Activated CD4-positive, CD25-positive, alpha-beta regulatory T cell treated with anti-CD3 and anti-CD28 coated beads, Interleukin-2, amount 50 U/mL, for 24 hours (primary cell): Measurements from ENCODE around the gene IGFLR1.
"Not testable (repeated sequence)": the region's sequence is repeated elsewhere in the genome, so short reads cannot be mapped to it uniquely, and the experiment has no call there.

Source experiments
- ATAC-seq, 2 donors: fragments of 150-1000 bp; cut with Tn5 transposase; one replicate each; pipeline ENCODE4 v1.10.0; 2021; ENCODE audit warnings: mild to moderate bottlenecking in 1 of 2, moderate library complexity in 1 of 2

Gene IGFLR1

DNA sequence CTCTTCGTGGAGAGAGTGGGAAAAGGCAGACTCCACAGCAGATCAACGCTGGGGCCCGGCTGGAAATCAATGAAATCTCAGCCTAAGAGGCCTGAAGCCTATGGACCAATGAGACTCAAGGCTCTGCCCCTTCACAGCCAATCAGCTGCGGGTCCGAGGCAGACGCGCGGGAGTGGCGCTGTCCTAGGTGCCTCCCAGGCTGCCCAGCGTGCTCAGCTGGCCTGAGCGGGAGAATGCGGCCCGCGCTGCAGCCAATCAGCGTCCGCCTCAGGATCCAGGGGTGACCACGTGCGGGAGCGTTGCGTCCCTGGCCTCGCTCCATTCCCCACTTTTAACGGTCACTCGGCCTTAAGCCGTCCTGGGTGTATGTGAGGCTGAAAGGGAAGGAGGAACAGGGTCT is 38.0 kb downstream of the IGFLR1 start, which contains the start of gene ZBTB32:
Gene ZBTB32 (plus strand): TSS at position 341 of the 400 bp plus-strand sequence. CDS start 10,069 bp downstream, outside the sequence.
- ATAC-seq, result no peak

DNA sequence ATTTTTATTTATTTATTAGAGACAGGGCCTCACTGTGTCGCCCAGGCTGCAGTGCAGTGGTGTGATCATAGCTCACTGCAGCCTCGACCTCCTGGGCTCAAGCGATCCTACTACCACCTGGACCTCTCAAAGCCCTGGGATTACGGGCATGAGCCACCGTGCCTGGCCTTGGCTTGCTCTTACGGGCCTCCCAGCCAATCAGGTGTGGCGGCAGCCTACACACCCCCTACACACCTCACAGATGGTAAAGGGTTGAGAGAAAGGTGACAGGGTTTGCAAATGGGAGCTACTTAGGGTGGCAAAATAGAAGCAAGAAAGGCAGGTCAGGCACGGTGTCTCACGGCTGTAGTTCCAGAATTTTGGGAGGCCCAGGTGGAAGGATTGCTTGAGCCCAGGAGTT is 38.9 kb downstream of the IGFLR1 start:
- no peak for ATAC-seq

DNA sequence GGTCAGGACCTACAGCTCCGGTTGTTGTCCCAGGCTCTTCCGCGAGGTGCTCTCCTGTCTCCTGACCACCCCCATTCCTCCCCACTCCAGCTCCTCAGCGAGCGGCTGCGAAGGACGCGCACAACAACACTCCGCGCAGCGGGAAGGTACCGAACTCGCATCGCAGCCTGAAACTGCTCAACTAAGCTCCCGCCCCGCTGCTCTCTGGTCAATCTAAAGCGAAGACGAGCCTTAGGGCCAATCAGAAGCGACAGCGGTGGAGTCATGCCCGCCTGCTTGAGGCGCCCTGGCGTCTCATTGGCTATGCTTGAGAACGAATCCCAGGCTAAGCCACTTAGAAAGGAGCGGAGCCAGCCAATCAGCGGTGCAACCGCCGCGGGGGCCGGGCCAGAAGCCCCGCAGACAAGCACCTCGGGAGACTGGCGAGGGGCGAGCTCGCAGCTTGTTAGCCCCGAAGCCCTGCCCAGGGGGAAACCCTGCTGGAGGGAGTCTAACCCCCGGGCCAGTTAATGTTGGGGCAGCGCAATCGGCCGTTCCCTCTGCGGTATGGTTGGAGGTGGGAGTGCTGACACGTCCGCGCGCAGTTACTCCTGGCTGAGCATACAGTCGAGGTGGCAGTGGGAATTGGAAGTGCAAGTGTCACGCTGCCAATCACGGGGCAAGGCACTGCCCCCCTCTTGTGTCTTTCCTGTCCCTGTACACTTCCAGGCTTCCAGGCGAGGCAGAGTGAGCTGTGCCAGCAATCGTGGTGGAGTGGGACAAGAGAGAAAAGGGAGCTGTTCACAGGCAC is 39.8 kb downstream of the IGFLR1 start:
- ATAC-seq, result peak; percentile 100

DNA sequence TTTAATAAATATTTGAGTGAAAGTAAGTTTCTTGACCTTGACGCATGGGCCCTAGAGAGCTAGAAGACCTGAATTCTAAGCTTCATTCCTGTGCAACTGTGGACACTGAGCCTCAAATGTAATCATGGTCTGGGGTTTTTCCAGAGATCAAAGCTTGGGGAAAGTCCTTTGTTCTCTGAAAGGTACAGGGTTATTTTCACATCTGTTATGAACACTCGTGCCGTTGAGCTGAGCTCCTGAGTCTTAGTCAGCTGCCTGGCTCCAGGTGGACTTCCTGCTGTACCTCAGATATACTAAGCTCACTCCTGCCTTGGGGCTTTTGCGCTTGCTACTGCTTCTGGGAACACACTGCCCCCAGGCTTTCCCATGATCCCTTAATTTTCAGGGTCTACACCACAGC is 45.4 kb downstream of the IGFLR1 start:
- ATAC-seq, result peak; percentile 31 to 33

DNA sequence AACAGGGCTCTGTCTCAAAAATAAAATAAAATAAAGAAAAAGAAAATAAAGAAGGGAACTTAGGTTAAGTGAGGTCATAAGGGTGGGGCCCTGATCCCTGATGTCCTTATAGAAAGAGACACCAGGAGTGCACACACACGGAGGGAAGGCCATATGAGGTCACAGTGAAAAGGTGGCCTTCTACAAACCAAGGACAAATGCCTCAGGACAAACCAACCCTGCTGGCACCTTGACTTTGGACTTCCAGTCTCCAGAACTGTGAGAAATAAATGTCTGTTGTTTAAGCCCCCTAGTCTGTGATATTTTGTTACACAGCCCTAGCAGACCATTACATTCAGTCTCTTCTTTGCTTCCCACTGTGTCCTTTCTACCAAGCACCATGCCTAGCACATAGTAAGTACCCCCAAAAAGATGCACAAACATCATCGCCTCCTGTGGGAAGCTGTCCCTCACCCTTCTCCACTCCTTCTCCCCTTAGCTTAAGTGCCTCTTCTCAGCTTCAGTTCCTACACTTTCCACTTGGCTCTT is 46.3 kb downstream of the IGFLR1 start:
- ATAC-seq, result no peak

DNA sequence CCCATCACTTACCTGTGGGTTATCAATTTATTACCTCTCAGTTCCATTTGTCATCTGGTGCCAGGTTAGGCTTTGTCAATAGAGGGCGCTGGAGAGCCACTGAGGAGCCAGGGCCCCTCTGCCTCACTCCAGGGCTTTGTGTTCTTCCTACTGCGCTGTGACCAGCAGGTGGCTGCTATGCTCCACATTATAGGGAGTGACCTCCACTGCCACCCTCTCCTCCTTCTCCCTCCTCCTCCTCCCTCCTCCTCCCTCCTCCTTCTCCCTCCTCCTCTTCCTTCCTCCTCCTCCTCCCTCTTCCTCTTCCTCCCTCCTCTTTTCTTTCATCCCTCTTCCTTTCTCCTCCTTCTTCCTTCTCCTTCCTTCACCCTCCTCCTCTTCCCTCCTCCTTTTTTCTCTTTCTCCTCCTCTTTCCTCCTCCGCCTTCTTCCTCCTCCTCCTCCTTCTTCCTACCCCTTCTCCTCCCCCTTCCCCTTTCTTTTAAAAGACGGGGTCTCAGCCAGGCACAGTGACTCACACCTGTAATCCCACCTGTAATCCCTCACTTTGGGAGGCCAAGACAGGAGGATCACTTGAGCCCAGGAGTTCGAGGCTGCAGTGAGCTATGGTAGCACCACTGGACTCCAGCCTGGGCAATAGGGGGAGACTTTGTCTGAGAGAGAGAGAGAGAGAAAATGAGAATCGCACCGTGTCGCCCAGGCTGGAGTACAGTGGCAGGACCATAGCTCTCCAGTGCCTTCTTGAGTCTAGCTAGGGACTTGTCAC is 48.2 kb downstream of the IGFLR1 start:
- ATAC-seq, result peak; percentile 99 to 100

DNA sequence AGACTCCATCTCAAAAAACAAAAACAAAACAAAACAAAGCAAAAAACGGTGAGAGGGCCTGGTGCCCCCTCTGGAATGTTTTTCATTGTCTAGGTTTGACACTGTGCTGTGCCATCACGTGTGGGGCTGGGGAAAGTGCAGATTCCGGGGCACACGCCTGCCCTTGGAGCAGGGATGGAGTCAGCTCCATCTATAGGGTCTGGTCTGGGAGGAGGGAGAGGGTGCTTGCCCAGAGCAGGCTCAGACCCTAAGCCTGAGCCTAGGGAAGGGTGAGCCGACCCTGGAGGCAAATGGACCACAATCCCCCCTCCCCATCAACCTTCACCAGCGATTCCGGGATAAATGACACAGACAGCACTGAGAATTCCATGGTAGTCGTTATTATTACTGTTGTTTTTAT is 48.8 kb downstream of the IGFLR1 start:
- ATAC-seq, result peak in 1 of 2 donors; percentile 7

DNA sequence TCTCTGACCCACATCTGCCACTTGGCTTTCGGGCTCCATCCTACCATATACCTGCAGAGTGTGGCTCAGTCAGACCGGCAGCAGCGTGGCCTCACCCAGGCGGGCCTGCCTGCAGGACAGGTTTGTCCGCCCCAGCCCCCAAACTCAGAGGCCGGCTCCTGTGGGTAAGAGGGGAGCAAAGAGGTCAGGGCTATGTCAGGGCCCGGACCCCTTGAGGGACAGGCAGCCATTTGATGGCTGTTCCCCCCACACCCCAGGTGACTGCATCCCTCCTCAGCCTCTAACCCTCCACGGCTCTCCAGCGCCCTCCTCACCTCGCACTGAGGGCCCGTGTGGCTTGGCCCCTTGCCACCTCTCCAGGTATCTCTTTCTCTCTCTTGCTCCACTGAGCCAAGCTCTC is 50.2 kb downstream of the IGFLR1 start:
- ATAC-seq, result no peak

DNA sequence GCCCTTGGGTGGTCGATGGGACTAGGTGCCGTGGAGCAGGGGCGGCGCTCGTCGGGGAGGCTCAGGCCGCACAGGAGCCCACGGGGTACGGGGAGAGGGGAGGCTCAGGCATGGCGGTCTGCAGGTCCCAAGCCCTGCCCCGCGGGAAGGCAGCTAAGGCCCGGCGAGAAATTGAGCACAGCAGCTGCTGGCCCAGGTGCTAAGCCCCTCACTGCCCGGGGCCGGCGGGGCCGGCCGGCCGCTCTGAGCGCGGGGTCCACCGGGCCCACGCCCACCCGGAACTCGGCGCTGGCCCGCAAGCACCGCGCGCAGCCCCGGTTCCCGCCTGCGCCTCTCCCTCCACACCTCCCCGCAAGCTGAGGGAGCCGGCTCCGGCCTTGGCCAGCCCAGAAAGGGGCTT is 51.1 kb downstream of the IGFLR1 start:
- ATAC-seq, result not testable (repeated sequence)

DNA sequence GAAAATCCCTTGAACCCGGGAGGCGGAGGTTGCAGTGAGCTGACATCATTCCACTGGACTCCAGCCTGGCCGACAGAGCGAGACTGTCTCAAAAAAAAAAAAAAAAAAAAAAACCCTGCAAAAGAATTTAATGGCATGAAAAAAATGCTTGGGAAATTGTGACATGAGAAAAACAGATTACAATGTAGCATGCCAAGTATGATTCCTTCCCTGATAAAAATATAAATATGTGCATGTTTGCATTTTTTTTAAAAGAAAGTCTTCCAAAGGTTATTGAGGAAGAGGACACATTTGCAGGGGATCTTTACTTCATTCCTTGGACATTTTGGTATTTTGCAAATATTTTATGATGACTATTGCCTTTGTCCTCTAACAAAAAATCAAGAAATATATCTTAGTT is 52.4 kb downstream of the IGFLR1 start:
- no peak for ATAC-seq
